Posterior vena cava (tissue), 2 donors: ENCODE data around the gene EPS8. TPM values are rescaled to one million over a fixed set of nuclear protein-coding genes. Genes with fewer than 3 reads are reported as not detected.
"Not testable (repeated sequence)": the region's sequence is repeated elsewhere in the genome, so short reads cannot be mapped to it uniquely, and the experiment has no call there.

Experiments
- DNase-seq: peaks from one replicate; pipeline ENCODE4 v3.0.0-alpha.2; 2020; ENCODE audit warnings: low spot score
- intact Hi-C, 2 donors: fragments of 100-400 bp; cut with DNase I; formaldehyde crosslinking; loops; one replicate each; pipeline versions ENCODE4 v1.14.1 to v1.14.2; 2022 to 2023
- total RNA-seq, 2 donors: library from RNA; stranded (reverse); fragmentation: NEBNext Ultra II Directional; extraction: Animal tissue kit (Norgen Biotek cat#: 25700); gene quantifications; one replicate each; pipeline ENCODE4 v1.2.1, GENCODE V29; 2021
- donor health status: DM: yes; HTN: yes; CAD: no.
- donor health status: DM: yes; HTN: yes; CAD: no.

The EPS8 gene
- total RNA-seq, 2 donors from 2014 or later: 107 to 144 TPM

GRCh38 chr12:15770581-15770980 is 18.6 kb downstream of the EPS8 start:
- intact Hi-C loops: no loop called here

GRCh38 chr12:15770021-15770420 is 19.2 kb downstream of the EPS8 start:
- intact Hi-C loops: no loop called here

More at GRCh38 chr12:15770581-15770980, 18.6 kb downstream of the EPS8 start:
- DNase-seq: no peak

GRCh38 chr12:15769586-15769985 is 19.6 kb downstream of the EPS8 start:
- no peak for DNase-seq
- intact Hi-C loops: no loop called here

More at GRCh38 chr12:15770021-15770420, 19.2 kb downstream of the EPS8 start:
- DNase-seq: no peak

- intact Hi-C loops: no loop called here
- no peak for DNase-seq
These were observed 21.9 kb downstream of the EPS8 start for GRCh38 chr12:15767301-15767700.

- no peak for DNase-seq
- intact Hi-C loops: no loop called here
These were observed 25.9 kb downstream of the EPS8 start for GRCh38 chr12:15763328-15763727.

- DNase-seq, intact Hi-C loops: not testable (repeated sequence)
These were observed 27.0 kb downstream of the EPS8 start for GRCh38 chr12:15762162-15762561.

- intact Hi-C loops: no loop called here
- no peak for DNase-seq
These were observed 31.5 kb downstream of the EPS8 start for GRCh38 chr12:15757553-15758255.

GRCh38 chr12:15756822-15757221 is 32.4 kb downstream of the EPS8 start:
- DNase-seq: no peak
- intact Hi-C loops: no loop called here

- DNase-seq: no peak
- intact Hi-C loops: no loop called here
These were observed 35.0 kb downstream of the EPS8 start for GRCh38 chr12:15754233-15754632.

GRCh38 chr12:15752785-15753184 is 36.4 kb downstream of the EPS8 start:
- intact Hi-C loops: no loop called here
- DNase-seq: no peak

- no peak for DNase-seq
- intact Hi-C loops: no loop called here
These were observed 37.4 kb downstream of the EPS8 start for GRCh38 chr12:15751741-15752140.

GRCh38 chr12:15749937-15750336 is 39.3 kb downstream of the EPS8 start:
- intact Hi-C loops: no loop called here

GRCh38 chr12:15741870-15742269 is 47.3 kb downstream of the EPS8 start:
- DNase-seq, intact Hi-C loops: not testable (repeated sequence)

More at GRCh38 chr12:15749937-15750336, 39.3 kb downstream of the EPS8 start:
- no peak for DNase-seq

- intact Hi-C loops: no loop called here
- DNase-seq: no peak
These were observed 48.1 kb downstream of the EPS8 start for GRCh38 chr12:15741082-15741481.

GRCh38 chr12:15740389-15740788 is 48.8 kb downstream of the EPS8 start:
- intact Hi-C loops, DNase-seq: not testable (repeated sequence)

GRCh38 chr12:15738438-15739015 is 50.7 kb downstream of the EPS8 start:
- no peak for DNase-seq
- intact Hi-C loops: no loop called here

GRCh38 chr12:15735837-15736615 is 53.2 kb downstream of the EPS8 start:
- intact Hi-C loops: no loop called here

GRCh38 chr12:15733136-15733535 is 56.1 kb downstream of the EPS8 start:
- no peak for DNase-seq
- intact Hi-C loops: no loop called here

More at GRCh38 chr12:15735837-15736615, 53.2 kb downstream of the EPS8 start:
- DNase-seq: no peak

- DNase-seq: no peak
- intact Hi-C loops: no loop called here
These were observed 56.7 kb downstream of the EPS8 start for GRCh38 chr12:15732341-15733061.

GRCh38 chr12:15731940-15732339 is 57.2 kb downstream of the EPS8 start:
- intact Hi-C loops: no loop called here
- DNase-seq: no peak
